ENCODE results near the gene CZIB. TPM values are rescaled to one million over a fixed set of nuclear protein-coding genes. Genes with fewer than 3 reads are reported as not detected.

Gene CZIB
- total and polyA plus RNA-seq, 2 of the 13 experiments (the other 11 are each of a cell fraction or from before 2014, with no cell fraction given): 49.2 to 67.0 TPM

GRCh38 chr1:53180226-53180625 is 40.2 kb downstream of the CZIB start:
- FAIRE-seq (no peak), ATAC-seq (no peak), DNase-seq (ENCODE audit: low spot score) (no peak)
- Histone ChIP-seq H4K20me1 (ENCODE audit: insufficient read depth, low read length) (no peaks in the 10 kb centered on the region), H3K4me3 (replicated peaks in 1 of 3; ENCODE audit: insufficient read depth in 1 of 3, low read depth in 2 of 3, low read length in 3 of 3) (no peak overlapping the region), H3K4me1 (ENCODE audit: insufficient read depth, low read length) (peaks cover 93% of the 10 kb centered on the region), H3K27ac (ENCODE audit: extremely low read length, insufficient read depth, low read length) (no peak overlapping the region), H2AFZ (ENCODE audit: low read length) (no peak overlapping the region), H3K27me3 (ENCODE audit: control insufficient read depth in 1 of 2, insufficient read depth in 2 of 2, low read length in 2 of 2) (peaks cover 0 to 4% of the 10 kb centered on the region in 2 experiments; a peak in 1 of 5 replicates), H3K4me2 (ENCODE audit: low read depth, low read length) (no peak overlapping the region), H3K36me3 (replicated peaks in 1 of 2; ENCODE audit: control insufficient read depth in 1 of 2, insufficient read depth in 2 of 2, low read length in 2 of 2) (no peaks in the 10 kb centered on the region), H3K9me3 (ENCODE audit: low read length) (no peaks in the 10 kb centered on the region), H3K79me2 (ENCODE audit: insufficient read depth, low read length) (no peaks in the 10 kb centered on the region), H3K9ac (ENCODE audit: insufficient read depth, low read depth, low read length) (no peak overlapping the region)
- no TSS peak for BruUV-seq (replicated peaks)
- 74% methylated on average over 2 of the region's 2 CpGs for WGBS (ENCODE audit: low lambda C conversion rate)
- ChIA-PET POLR2A (interaction anchor here (0.6 to 4.9 kb wide), 3 partner anchors 35 to 627 kb away, joined by 3 to 37 read pairs (median 3); partner anchors contain the start of gene TUT4), CTCF (ENCODE audit: low intra/inter-chr PET ratio, low total read pairs) (no interaction called here)
- TF ChIP-seq ZNF644 (CRISPR knock-in tag; IDR thresholded peaks at IDR 0.05; ENCODE audit: low read depth) (no peak), ZNF562 (CRISPR knock-in tag; IDR thresholded peaks at IDR 0.05; ENCODE audit: borderline replicate concordance) (no peak), ZFP36 (IDR thresholded peaks at IDR 0.05; ENCODE audit: borderline replicate concordance, low read depth, low read length, partially characterized antibody) (no peak), HNF1B (CRISPR knock-in tag; IDR thresholded peaks at IDR 0.05) (no peak), FOXC1 (CRISPR knock-in tag; IDR thresholded peaks at IDR 0.05; ENCODE audit: borderline replicate concordance) (no peak), ZNF766 (CRISPR knock-in tag; IDR thresholded peaks at IDR 0.05; ENCODE audit: borderline replicate concordance) (no peak), ZNF296 (CRISPR knock-in tag; conservative IDR thresholded peaks at IDR 0.05) (no peak), MAFG (CRISPR knock-in tag; IDR thresholded peaks at IDR 0.05) (no peak), ESRRA (CRISPR knock-in tag; IDR thresholded peaks at IDR 0.05; ENCODE audit: low read depth) (no peak), PRDM15 (CRISPR knock-in tag; IDR thresholded peaks at IDR 0.05) (no peak), STAT5B (CRISPR knock-in tag; IDR thresholded peaks at IDR 0.05) (no peak), ZZZ3 (CRISPR knock-in tag; IDR thresholded peaks at IDR 0.05; ENCODE audit: borderline replicate concordance) (no peak), NFRKB (IDR thresholded peaks at IDR 0.05) (no peak), DR1 (CRISPR knock-in tag; IDR thresholded peaks at IDR 0.05) (no peak), ZNF672 (CRISPR knock-in tag; IDR thresholded peaks at IDR 0.05) (no peak), MBD4 (IDR thresholded peaks at IDR 0.05; ENCODE audit: borderline replicate concordance, low read length) (no peak), PHB2 (IDR thresholded peaks at IDR 0.05; ENCODE audit: partially characterized antibody) (no peak)
- TF ChIP-seq, protein P1, sequence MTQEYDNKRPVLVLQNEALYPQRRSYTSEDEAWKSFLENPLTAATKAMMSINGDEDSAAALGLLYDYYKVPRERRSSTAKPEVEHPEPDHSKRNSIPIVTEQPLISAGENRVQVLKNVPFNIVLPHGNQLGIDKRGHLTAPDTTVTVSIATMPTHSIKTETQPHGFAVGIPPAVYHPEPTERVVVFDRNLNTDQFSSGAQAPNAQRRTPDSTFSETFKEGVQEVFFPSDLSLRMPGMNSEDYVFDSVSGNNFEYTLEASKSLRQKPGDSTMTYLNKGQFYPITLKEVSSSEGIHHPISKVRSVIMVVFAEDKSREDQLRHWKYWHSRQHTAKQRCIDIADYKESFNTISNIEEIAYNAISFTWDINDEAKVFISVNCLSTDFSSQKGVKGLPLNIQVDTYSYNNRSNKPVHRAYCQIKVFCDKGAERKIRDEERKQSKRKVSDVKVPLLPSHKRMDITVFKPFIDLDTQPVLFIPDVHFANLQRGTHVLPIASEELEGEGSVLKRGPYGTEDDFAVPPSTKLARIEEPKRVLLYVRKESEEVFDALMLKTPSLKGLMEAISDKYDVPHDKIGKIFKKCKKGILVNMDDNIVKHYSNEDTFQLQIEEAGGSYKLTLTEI (CRISPR knock-in tag; conservative IDR thresholded peaks at IDR 0.05): no peak
- intact Hi-C loops (cut with micrococcal nuclease; ENCODE audit: unreplicated experiment): loop anchor here (5.0 to 10.0 kb wide), 4 partner anchors 58 to 478 kb away; partner anchors contain the start of gene ECHDC2
- in situ Hi-C loops (cut with HindIII; ENCODE audit: extremely low pct_ligation_motif_present, low pct_unique_long_range_greater_than_20kb): loop anchor here (5.0 to 10.0 kb wide), 3 partner anchors 53 to 475 kb away; partner anchors contain the start of gene ECHDC2

Data from HepG2 (cell line).